CD4-positive, alpha-beta T cell (primary cell): ENCODE measurements around the gene WDR73. TPM values are rescaled to one million over a fixed set of nuclear protein-coding genes. Genes with fewer than 3 reads are reported as not detected.

Experiments used
- ATAC-seq: fragments of 200-7000 bp; cut with Tn5 transposase; one replicate; pipeline ENCODE4 v1.10.0; 2022; ENCODE audit warnings: mild to moderate bottlenecking; ENCODE audit not compliant: poor library complexity
- CTCF ChIA-PET: fragments of 350-600 bp; sonication (Branson Sonifier 250); formaldehyde crosslinking; loops from one replicate; lab custom pipeline; 2021; ENCODE audit warnings: antibody characterized with exemption, inconsistent platforms; lab: Charles Lee
- POLR2A ChIA-PET: fragments of 350-600 bp; sonication (Branson Sonifier 250); formaldehyde crosslinking; loops from one replicate; lab custom pipeline; 2021; ENCODE audit warnings: antibody characterized with exemption, inconsistent platforms; lab: Charles Lee
- DNase-seq, 14 experiments: peaks; one replicate each; pipeline ENCODE4 v3.0.0-alpha.2; 2013 to 2020; ENCODE audit warnings: mixed read lengths in 2 of 14
- H3K27ac ChIP-seq, 2 donors: one replicate each; pipeline versions ENCODE4 v1.5.1 to v1.7.0; 2013; ENCODE audit warnings: low read length in 2 of 2, low read depth in 1 of 2, mild to moderate bottlenecking in 1 of 2
- H3K27me3 ChIP-seq, 2 experiments: 1 replicate in 1 of 2; 2 replicates in 1 of 2; pipeline versions ENCODE4 v1.6.1 to v1.7.0; 2013; ENCODE audit warnings: low read length in 2 of 2, control low read depth in 1 of 2, mild to moderate bottlenecking in 1 of 2, moderate library complexity in 1 of 2; ENCODE audit not compliant: insufficient read depth in 2 of 2, control insufficient read depth in 1 of 2
- H3K36me3 ChIP-seq: one replicate; pipeline ENCODE4 v1.6.1; 2013; ENCODE audit warnings: low read length, control low read depth; ENCODE audit not compliant: insufficient read depth
- H3K4me1 ChIP-seq: one replicate; pipeline ENCODE4 v1.6.1; 2013; ENCODE audit warnings: low read length, control low read depth; ENCODE audit not compliant: insufficient read depth
- H3K4me3 ChIP-seq: one replicate; pipeline ENCODE4 v1.5.1; 2013; ENCODE audit warnings: mild to moderate bottlenecking, low read length, moderate library complexity
- H3K9me3 ChIP-seq, 2 experiments: 1 replicate in 1 of 2; 2 replicates in 1 of 2; pipeline versions ENCODE4 v1.6.1 to v1.7.0; 2013; ENCODE audit warnings: low read length in 2 of 2, mild to moderate bottlenecking in 2 of 2, control low read depth in 1 of 2, moderate library complexity in 1 of 2; ENCODE audit not compliant: control insufficient read depth in 1 of 2, insufficient read depth in 1 of 2
- H3K27ac Mint-ChIP-seq: one replicate; pipeline ENCODE4 v1.8.0; 2020; ENCODE audit warnings: mixed read lengths
- H3K27me3 Mint-ChIP-seq: one replicate; pipeline ENCODE4 v1.8.0; 2021; ENCODE audit warnings: mixed read lengths
- H3K36me3 Mint-ChIP-seq: one replicate; pipeline ENCODE4 v1.8.0; 2021; ENCODE audit warnings: low read depth, mixed read lengths
- H3K4me1 Mint-ChIP-seq: one replicate; pipeline ENCODE4 v1.8.0; 2021; ENCODE audit warnings: low read depth, mixed read lengths
- H3K4me3 Mint-ChIP-seq: one replicate; pipeline ENCODE4 v1.8.0; 2020; ENCODE audit warnings: mild to moderate bottlenecking, mixed read lengths
- H3K9me3 Mint-ChIP-seq: one replicate; pipeline ENCODE4 v1.8.0; 2020; ENCODE audit warnings: mixed read lengths
- CTCF ChIP-seq: fragments of 200-600 bp; IDR thresholded peaks from one replicate; pipeline ENCODE4 v1.8.0; 2022; ENCODE audit warnings: antibody characterized with exemption, mild to moderate bottlenecking
- intact Hi-C, 2 experiments: fragments of 100-400 bp; cut with DNase I in 1 of 2; cut with micrococcal nuclease in 1 of 2; formaldehyde crosslinking; loops; one replicate each; pipeline versions ENCODE4 v1.15.1 to v1.9.0; 2023 to 2025; cut with DNase I, micrococcal nuclease
- total RNA-seq, 174 experiments: library from RNA in 2 of 174; stranded (reverse) in 2 of 174; gene quantifications; one replicate each; pipeline ENCODE4 v1.2.3 and lab custom pipeline; 2021 to 2026

Gene WDR73
- total RNA-seq, 2 experiments from 2014 or later = 17.8 to 23.7 TPM

- ATAC-seq (no peak), DNase-seq (no peak)
- Mint-ChIP-seq H3K27me3 (no peaks in the 10 kb centered on the region), H3K4me3 (no peak overlapping the region), H3K4me1 (no peaks in the 10 kb centered on the region), H3K36me3 (peaks cover 59% of the 10 kb centered on the region), H3K27ac (no peak overlapping the region), H3K9me3 (no peaks in the 10 kb centered on the region)
- TF ChIP-seq CTCF = no peak
- intact Hi-C loops = no loop called here
- ChIA-PET POLR2A (interaction anchor here (0.7 kb wide), 1 partner anchor 30 kb away, joined by 3 read pairs; no protein-coding TSS in a partner anchor), CTCF (no interaction called here)
- no peak overlapping the region for H3K4me3 ChIP-seq
- H3K4me1 ChIP-seq = no peaks in the 10 kb centered on the region
- H3K27me3 ChIP-seq = no peaks in the 10 kb centered on the region
- H3K27ac ChIP-seq = no peak overlapping the region
- peaks cover 16 to 22% of the 10 kb centered on the region in 2 experiments for H3K9me3 ChIP-seq
- H3K36me3 ChIP-seq = peaks cover 25% of the 10 kb centered on the region
Observed at GRCh38 chr15:84624359-84624758, 29.7 kb downstream of the WDR73 start.

GRCh38 chr15:84621358-84621979, 32.6 kb downstream of the WDR73 start:
- POLR2A ChIA-PET = interaction anchor here (0.5 to 1.8 kb wide), 3 partner anchors 10 to 828 kb away, joined by 3 to 10 read pairs (median 4); no protein-coding TSS in a partner anchor
- Histone ChIP-seq H3K4me1 (no peaks in the 10 kb centered on the region), H3K9me3 (peaks cover 16 to 22% of the 10 kb centered on the region in 2 experiments), H3K27ac (no peak overlapping the region), H3K36me3 (peaks cover 27% of the 10 kb centered on the region), H3K4me3 (no peak overlapping the region), H3K27me3 (no peaks in the 10 kb centered on the region)
- H3K36me3 Mint-ChIP-seq = peaks cover 70% of the 10 kb centered on the region
- CTCF ChIA-PET = interaction anchor here (1.0 kb wide), 1 partner anchor 10 kb away, joined by 3 read pairs; no protein-coding TSS in a partner anchor
- no peaks in the 10 kb centered on the region for H3K9me3 Mint-ChIP-seq
- TF ChIP-seq CTCF = no peak
- H3K27me3 Mint-ChIP-seq = no peaks in the 10 kb centered on the region
- no peak for DNase-seq
- H3K4me1 Mint-ChIP-seq = no peaks in the 10 kb centered on the region
- ATAC-seq = no peak
- H3K27ac Mint-ChIP-seq = no peak overlapping the region
- no peak overlapping the region for H3K4me3 Mint-ChIP-seq
- intact Hi-C loops = no loop called here

GRCh38 chr15:84620626-84621025, 33.5 kb downstream of the WDR73 start:
- Mint-ChIP-seq H3K4me3 (no peak overlapping the region), H3K4me1 (no peaks in the 10 kb centered on the region), H3K27me3 (no peaks in the 10 kb centered on the region), H3K9me3 (no peaks in the 10 kb centered on the region), H3K36me3 (peaks cover 66% of the 10 kb centered on the region), H3K27ac (no peak overlapping the region)
- H3K4me3 ChIP-seq = no peak overlapping the region
- intact Hi-C loops = no loop called here
- H3K27me3 ChIP-seq = no peaks in the 10 kb centered on the region
- H3K4me1 ChIP-seq = no peaks in the 10 kb centered on the region
- no peak for TF ChIP-seq CTCF
- H3K9me3 ChIP-seq = peaks cover 16 to 22% of the 10 kb centered on the region in 2 experiments
- ATAC-seq = no peak
- no peak overlapping the region for H3K27ac ChIP-seq
- H3K36me3 ChIP-seq = peaks cover 31% of the 10 kb centered on the region
- ChIA-PET POLR2A (interaction anchor here (1.8 kb wide), 1 partner anchor 11 kb away, joined by 10 read pairs; no protein-coding TSS in a partner anchor), CTCF (no interaction called here)
- no peak for DNase-seq
